VCaP (cell line): ENCODE results near the gene PREP.

Experiments
- H3K27ac ChIP-seq: fragments of 450-650 bp; 2 replicates; pipeline ENCODE4 v1.5.1; 2017
- CTCF ChIP-seq: fragments of 450-650 bp; conservative IDR thresholded peaks from 2 replicates; pipeline ENCODE4 v1.5.1; 2017; ENCODE audit warnings: mild to moderate bottlenecking, moderate library complexity

Gene PREP

GRCh38 chr6:105263685-105264610, 138.9 kb downstream of the PREP start:
- TF ChIP-seq CTCF, result no peak
- peak overlapping the region; percentile 36 for H3K27ac ChIP-seq

GRCh38 chr6:105259913-105260889, 142.7 kb downstream of the PREP start:
- TF ChIP-seq CTCF, result no peak

GRCh38 chr6:105258816-105259215, 144.1 kb downstream of the PREP start:
- peak overlapping the region; percentile 55; the same call in 1 of the 2 replicates for H3K27ac ChIP-seq
- TF ChIP-seq CTCF, result no peak

More at GRCh38 chr6:105259913-105260889, 142.7 kb downstream of the PREP start:
- H3K27ac ChIP-seq, result no peak overlapping the region

- peak overlapping the region; percentile 55 for H3K27ac ChIP-seq
- TF ChIP-seq CTCF, result no peak
These were observed 145.5 kb downstream of the PREP start for GRCh38 chr6:105257340-105257739.

- no peak for TF ChIP-seq CTCF
- H3K27ac ChIP-seq, result peak overlapping the region; percentile 55
These were observed 146.3 kb downstream of the PREP start for GRCh38 chr6:105256619-105257018.

- H3K27ac ChIP-seq, result no peak overlapping the region
- no peak for TF ChIP-seq CTCF
These were observed 149.1 kb downstream of the PREP start for GRCh38 chr6:105253787-105254186.

GRCh38 chr6:105251689-105252088, 151.2 kb downstream of the PREP start:
- no peak for TF ChIP-seq CTCF
- H3K27ac ChIP-seq, result no peak overlapping the region
